Measurements from ENCODE around the gene SV2C.

Gene SV2C

GRCh38 chr5:76111477-76112174 lies 28.4 kb downstream of the SV2C start:
- no peaks in the 10 kb centered on the region for H3K9me3 ChIP-seq (ENCODE audit: control insufficient read depth in 1 of 2, low read length in 2 of 2)
- no peaks in the 10 kb centered on the region for H3K36me3 ChIP-seq (ENCODE audit: control insufficient read depth in 1 of 2, insufficient read depth in 2 of 2, low read length in 2 of 2)
- no peak overlapping the region for H3K27ac ChIP-seq (ENCODE audit: low read length)
- no peak overlapping the region for H3K4me3 ChIP-seq (ENCODE audit: low read depth in 1 of 2, low read length in 2 of 2)
- H3K27me3 ChIP-seq (ENCODE audit: low read depth, low read length) = no peaks in the 10 kb centered on the region
- H3K4me1 ChIP-seq (ENCODE audit: control insufficient read depth in 1 of 2, insufficient read depth in 2 of 2, low read length in 2 of 2) = peaks cover 0 to 5% of the 10 kb centered on the region in 2 donors

GRCh38 chr5:76113103-76113502 lies 29.9 kb downstream of the SV2C start:
- H3K27me3 ChIP-seq (ENCODE audit: low read depth, low read length) = no peaks in the 10 kb centered on the region
- H3K27ac ChIP-seq (ENCODE audit: low read length) = no peak overlapping the region
- no peaks in the 10 kb centered on the region for H3K9me3 ChIP-seq (ENCODE audit: control insufficient read depth in 1 of 2, low read length in 2 of 2)
- no peak overlapping the region for H3K4me3 ChIP-seq (ENCODE audit: low read depth in 1 of 2, low read length in 2 of 2)
- no peaks in the 10 kb centered on the region for H3K36me3 ChIP-seq (ENCODE audit: control insufficient read depth in 1 of 2, insufficient read depth in 2 of 2, low read length in 2 of 2)
- peaks cover 0 to 5% of the 10 kb centered on the region in 2 donors for H3K4me1 ChIP-seq (ENCODE audit: control insufficient read depth in 1 of 2, insufficient read depth in 2 of 2, low read length in 2 of 2)

- Histone ChIP-seq H3K4me3 (ENCODE audit: low read depth in 1 of 2, low read length in 2 of 2) (no peak overlapping the region), H3K27ac (ENCODE audit: low read length) (no peak overlapping the region), H3K9me3 (ENCODE audit: control insufficient read depth in 1 of 2, low read length in 2 of 2) (no peaks in the 10 kb centered on the region), H3K36me3 (ENCODE audit: control insufficient read depth in 1 of 2, insufficient read depth in 2 of 2, low read length in 2 of 2) (no peaks in the 10 kb centered on the region), H3K4me1 (ENCODE audit: control insufficient read depth in 1 of 2, insufficient read depth in 2 of 2, low read length in 2 of 2) (peaks cover 0 to 5% of the 10 kb centered on the region in 2 donors), H3K27me3 (ENCODE audit: low read depth, low read length) (no peaks in the 10 kb centered on the region)
Observed at GRCh38 chr5:76114179-76114851, 31.1 kb downstream of the SV2C start.

- no peak overlapping the region for H3K27ac ChIP-seq (ENCODE audit: low read length)
- H3K36me3 ChIP-seq (ENCODE audit: control insufficient read depth in 1 of 2, insufficient read depth in 2 of 2, low read length in 2 of 2) = no peaks in the 10 kb centered on the region
- H3K4me3 ChIP-seq (ENCODE audit: low read depth in 1 of 2, low read length in 2 of 2) = no peak overlapping the region
- H3K4me1 ChIP-seq (ENCODE audit: control insufficient read depth in 1 of 2, insufficient read depth in 2 of 2, low read length in 2 of 2) = no peaks in the 10 kb centered on the region
- no peaks in the 10 kb centered on the region for H3K9me3 ChIP-seq (ENCODE audit: control insufficient read depth in 1 of 2, low read length in 2 of 2)
- H3K27me3 ChIP-seq (ENCODE audit: low read depth, low read length) = no peaks in the 10 kb centered on the region
Observed at GRCh38 chr5:76125346-76125745, 42.2 kb downstream of the SV2C start.

GRCh38 chr5:76125888-76126287 lies 42.7 kb downstream of the SV2C start:
- Histone ChIP-seq H3K27ac (ENCODE audit: low read length) (no peak overlapping the region), H3K4me1 (ENCODE audit: control insufficient read depth in 1 of 2, insufficient read depth in 2 of 2, low read length in 2 of 2) (no peaks in the 10 kb centered on the region), H3K4me3 (ENCODE audit: low read depth in 1 of 2, low read length in 2 of 2) (no peak overlapping the region), H3K27me3 (ENCODE audit: low read depth, low read length) (no peaks in the 10 kb centered on the region), H3K9me3 (ENCODE audit: control insufficient read depth in 1 of 2, low read length in 2 of 2) (no peaks in the 10 kb centered on the region), H3K36me3 (ENCODE audit: control insufficient read depth in 1 of 2, insufficient read depth in 2 of 2, low read length in 2 of 2) (no peaks in the 10 kb centered on the region)

- no peak overlapping the region for H3K4me3 ChIP-seq (ENCODE audit: low read depth in 1 of 2, low read length in 2 of 2)
- no peaks in the 10 kb centered on the region for H3K27me3 ChIP-seq (ENCODE audit: low read depth, low read length)
- H3K27ac ChIP-seq (ENCODE audit: low read length) = no peak overlapping the region
- H3K9me3 ChIP-seq (ENCODE audit: control insufficient read depth in 1 of 2, low read length in 2 of 2) = no peaks in the 10 kb centered on the region
- H3K4me1 ChIP-seq (ENCODE audit: control insufficient read depth in 1 of 2, insufficient read depth in 2 of 2, low read length in 2 of 2) = no peaks in the 10 kb centered on the region
- H3K36me3 ChIP-seq (ENCODE audit: control insufficient read depth in 1 of 2, insufficient read depth in 2 of 2, low read length in 2 of 2) = no peaks in the 10 kb centered on the region
Observed at GRCh38 chr5:76134003-76134402, 50.8 kb downstream of the SV2C start.

- no peaks in the 10 kb centered on the region for H3K4me1 ChIP-seq (ENCODE audit: control insufficient read depth in 1 of 2, insufficient read depth in 2 of 2, low read length in 2 of 2)
- no peaks in the 10 kb centered on the region for H3K27me3 ChIP-seq (ENCODE audit: low read depth, low read length)
- H3K36me3 ChIP-seq (ENCODE audit: control insufficient read depth in 1 of 2, insufficient read depth in 2 of 2, low read length in 2 of 2) = no peaks in the 10 kb centered on the region
- H3K27ac ChIP-seq (ENCODE audit: low read length) = no peak overlapping the region
- H3K4me3 ChIP-seq (ENCODE audit: low read depth in 1 of 2, low read length in 2 of 2) = no peak overlapping the region
- H3K9me3 ChIP-seq (ENCODE audit: control insufficient read depth in 1 of 2, low read length in 2 of 2) = no peaks in the 10 kb centered on the region
Observed at GRCh38 chr5:76134646-76135045, 51.5 kb downstream of the SV2C start.

GRCh38 chr5:76137887-76138542 lies 54.8 kb downstream of the SV2C start:
- Histone ChIP-seq H3K36me3 (ENCODE audit: control insufficient read depth in 1 of 2, insufficient read depth in 2 of 2, low read length in 2 of 2) (no peaks in the 10 kb centered on the region), H3K9me3 (ENCODE audit: control insufficient read depth in 1 of 2, low read length in 2 of 2) (no peaks in the 10 kb centered on the region), H3K27ac (ENCODE audit: low read length) (no peak overlapping the region), H3K4me3 (ENCODE audit: low read depth in 1 of 2, low read length in 2 of 2) (no peak overlapping the region), H3K27me3 (ENCODE audit: low read depth, low read length) (no peaks in the 10 kb centered on the region), H3K4me1 (ENCODE audit: control insufficient read depth in 1 of 2, insufficient read depth in 2 of 2, low read length in 2 of 2) (no peaks in the 10 kb centered on the region)

GRCh38 chr5:76143884-76144283 lies 60.7 kb downstream of the SV2C start:
- Histone ChIP-seq H3K4me1 (ENCODE audit: control insufficient read depth in 1 of 2, insufficient read depth in 2 of 2, low read length in 2 of 2) (no peaks in the 10 kb centered on the region), H3K36me3 (ENCODE audit: control insufficient read depth in 1 of 2, insufficient read depth in 2 of 2, low read length in 2 of 2) (no peaks in the 10 kb centered on the region), H3K4me3 (ENCODE audit: low read depth in 1 of 2, low read length in 2 of 2) (no peak overlapping the region), H3K9me3 (ENCODE audit: control insufficient read depth in 1 of 2, low read length in 2 of 2) (no peaks in the 10 kb centered on the region), H3K27me3 (ENCODE audit: low read depth, low read length) (no peaks in the 10 kb centered on the region), H3K27ac (ENCODE audit: low read length) (no peak overlapping the region)

- Histone ChIP-seq H3K4me1 (ENCODE audit: control insufficient read depth in 1 of 2, insufficient read depth in 2 of 2, low read length in 2 of 2) (no peaks in the 10 kb centered on the region), H3K36me3 (ENCODE audit: control insufficient read depth in 1 of 2, insufficient read depth in 2 of 2, low read length in 2 of 2) (no peaks in the 10 kb centered on the region), H3K27me3 (ENCODE audit: low read depth, low read length) (no peaks in the 10 kb centered on the region), H3K4me3 (ENCODE audit: low read depth in 1 of 2, low read length in 2 of 2) (no peak overlapping the region), H3K9me3 (ENCODE audit: control insufficient read depth in 1 of 2, low read length in 2 of 2) (no peaks in the 10 kb centered on the region), H3K27ac (ENCODE audit: low read length) (no peak overlapping the region)
Observed at GRCh38 chr5:76144513-76145274, 61.5 kb downstream of the SV2C start.

GRCh38 chr5:76145945-76146344 lies 62.8 kb downstream of the SV2C start:
- H3K27me3 ChIP-seq (ENCODE audit: low read depth, low read length) = no peaks in the 10 kb centered on the region
- no peak overlapping the region for H3K27ac ChIP-seq (ENCODE audit: low read length)
- no peak overlapping the region for H3K4me3 ChIP-seq (ENCODE audit: low read depth in 1 of 2, low read length in 2 of 2)
- H3K4me1 ChIP-seq (ENCODE audit: control insufficient read depth in 1 of 2, insufficient read depth in 2 of 2, low read length in 2 of 2) = no peaks in the 10 kb centered on the region
- no peaks in the 10 kb centered on the region for H3K36me3 ChIP-seq (ENCODE audit: control insufficient read depth in 1 of 2, insufficient read depth in 2 of 2, low read length in 2 of 2)
- no peaks in the 10 kb centered on the region for H3K9me3 ChIP-seq (ENCODE audit: control insufficient read depth in 1 of 2, low read length in 2 of 2)
